Ascending aorta (tissue), 2 donors: ENCODE data around the gene DSC2. TPM values are rescaled to one million over a fixed set of nuclear protein-coding genes. Genes with fewer than 3 reads are reported as not detected.

Experiments
- DNase-seq, 2 donors: peaks; one replicate each; pipeline ENCODE4 v3.0.0-alpha.2; 2019; ENCODE audit warnings: low spot score in 2 of 2
- H3K27ac ChIP-seq, 2 donors: fragments of 200-600 bp; sonication (generic); one replicate each; pipeline ENCODE4 v1.5.1; 2016 to 2017; ENCODE audit warnings: mild to moderate bottlenecking in 1 of 2
- H3K27me3 ChIP-seq: fragments of 200-600 bp; sonication (generic); one replicate; pipeline ENCODE4 v1.5.1; 2017
- H3K36me3 ChIP-seq, 2 donors: fragments of 200-600 bp; sonication (generic); one replicate each; pipeline ENCODE4 v1.5.1; 2016
- H3K4me1 ChIP-seq, 2 donors: fragments of 200-600 bp; sonication (generic); one replicate each; pipeline ENCODE4 v1.5.1; 2016 to 2017; ENCODE audit warnings: mild to moderate bottlenecking in 1 of 2
- H3K4me3 ChIP-seq, 2 donors: fragments of 200-600 bp; sonication (generic); one replicate each; pipeline ENCODE4 v1.5.1; 2016 to 2017; ENCODE audit warnings: mild to moderate bottlenecking in 1 of 2
- H3K9me3 ChIP-seq, 2 donors: fragments of 200-600 bp; sonication (generic); one replicate each; pipeline ENCODE4 v1.5.1; 2016
- intact Hi-C: fragments of 100-400 bp; cut with DNase I; formaldehyde crosslinking; loops from one replicate; pipeline ENCODE4 v1.15.1; 2023
- total RNA-seq: library from RNA; depleted of rRNA; stranded (reverse); fragments of >200 nt; gene quantifications from one replicate; pipeline ENCODE4 v1.1.0, GENCODE V29; 2016
- TF ChIP-seq, protein P1 (sequence below), 3 experiments: fragments of 200-600 bp in 2 of 3; fragments of 450-650 bp in 1 of 3; sonication (generic) in 2 of 3; IDR thresholded peaks; one replicate each; pipeline ENCODE4 v1.5.1; 2016 to 2019; ENCODE audit warnings: antibody characterized with exemption in 3 of 3, mild to moderate bottlenecking in 1 of 3, moderate library complexity in 1 of 3

DSC2 gene
- total RNA-seq, 1 donor from 2014 or later, result 4.4 TPM

DNA sequence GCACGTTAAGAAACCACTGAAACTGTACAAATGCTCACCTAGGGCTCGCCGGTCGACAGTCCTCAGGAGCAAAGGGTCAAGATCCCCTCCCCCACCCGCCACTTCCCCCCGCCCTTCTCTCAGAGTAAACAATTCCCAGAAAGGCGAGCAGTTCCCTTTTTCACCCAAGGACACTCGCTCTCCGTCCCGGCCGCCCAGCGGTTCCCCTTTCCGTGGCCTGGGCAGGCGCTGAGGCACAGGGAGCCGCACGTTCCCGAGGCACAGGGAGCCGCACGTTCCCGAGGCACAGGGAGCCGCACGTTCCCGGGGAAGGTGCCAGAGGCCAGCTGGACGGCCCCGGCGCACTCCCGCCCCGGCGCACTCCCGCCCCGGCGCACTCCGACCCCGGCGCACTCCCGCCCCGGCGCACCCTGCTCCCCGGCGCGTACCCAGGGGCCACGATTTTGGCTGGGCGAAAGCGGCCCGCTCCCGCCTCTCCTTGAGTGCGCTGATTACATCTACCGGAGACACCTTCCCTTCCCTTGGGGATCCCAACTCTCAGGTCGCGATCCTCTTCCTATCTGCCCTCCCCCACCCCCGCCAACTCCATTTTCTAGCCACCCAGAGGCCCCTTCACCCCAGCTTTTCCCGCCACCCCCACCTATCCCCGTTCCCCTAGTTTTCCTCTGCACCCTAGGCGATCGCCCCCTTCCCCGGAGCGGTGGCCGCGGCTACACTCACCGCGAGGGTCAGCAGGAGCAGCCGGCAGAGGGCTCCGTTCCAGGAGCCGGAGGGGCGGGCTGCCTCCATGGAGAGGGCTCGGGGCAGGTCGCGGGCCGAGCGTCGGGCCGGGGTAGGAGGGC, 817 bp downstream of the DSC2 start:
- DNase-seq, result peak; percentile 22 to 75
- peak overlapping the region; percentile 34 to 47 for H3K27ac ChIP-seq
- intact Hi-C loops, result no loop called here

DNA sequence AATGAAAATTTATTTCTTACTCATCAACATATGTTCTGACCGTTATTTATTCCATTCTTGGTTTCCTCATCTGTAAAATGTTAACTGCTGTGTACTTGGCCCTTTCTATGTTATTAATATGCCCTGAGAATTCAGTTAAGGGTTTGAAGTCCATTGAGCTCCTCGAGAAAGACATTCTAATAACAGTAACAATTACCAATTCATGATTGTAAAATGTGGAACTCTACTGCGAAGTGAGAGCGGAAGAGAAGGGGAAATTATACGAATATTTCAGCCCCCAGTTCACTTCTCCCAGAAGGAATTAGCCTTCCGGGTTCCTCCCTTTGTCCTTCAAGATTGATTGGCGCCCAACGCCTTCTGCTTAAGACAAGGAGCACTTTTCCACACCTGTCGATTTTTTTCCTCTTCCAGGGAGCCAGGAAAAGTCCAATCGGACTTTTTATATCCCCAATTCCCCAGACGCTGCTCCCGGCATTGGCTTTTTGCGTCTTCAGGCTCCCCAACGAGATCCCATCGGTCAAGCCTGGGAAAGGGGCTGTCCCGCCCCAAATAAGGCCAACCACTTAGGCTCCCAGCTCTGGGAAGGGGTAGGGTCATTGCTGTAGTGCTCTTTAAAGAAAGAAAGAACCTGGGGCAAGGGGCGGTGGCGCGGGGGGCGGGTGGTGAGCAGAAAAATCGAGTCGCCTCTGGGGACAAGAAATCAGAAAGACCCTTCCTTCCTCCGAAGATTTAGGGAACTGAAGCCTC, 1.6 kb downstream of the DSC2 start:
- Histone ChIP-seq H3K4me1 (no peaks in the 10 kb centered on the region), H3K27ac (peak overlapping the region; percentile 28 to 34), H3K9me3 (no peaks in the 10 kb centered on the region), H3K4me3 (peak overlapping the region; percentile 50 to 67), H3K27me3 (no peaks in the 10 kb centered on the region), H3K36me3 (no peaks in the 10 kb centered on the region)
- no peak for DNase-seq
- TF ChIP-seq, protein P1, sequence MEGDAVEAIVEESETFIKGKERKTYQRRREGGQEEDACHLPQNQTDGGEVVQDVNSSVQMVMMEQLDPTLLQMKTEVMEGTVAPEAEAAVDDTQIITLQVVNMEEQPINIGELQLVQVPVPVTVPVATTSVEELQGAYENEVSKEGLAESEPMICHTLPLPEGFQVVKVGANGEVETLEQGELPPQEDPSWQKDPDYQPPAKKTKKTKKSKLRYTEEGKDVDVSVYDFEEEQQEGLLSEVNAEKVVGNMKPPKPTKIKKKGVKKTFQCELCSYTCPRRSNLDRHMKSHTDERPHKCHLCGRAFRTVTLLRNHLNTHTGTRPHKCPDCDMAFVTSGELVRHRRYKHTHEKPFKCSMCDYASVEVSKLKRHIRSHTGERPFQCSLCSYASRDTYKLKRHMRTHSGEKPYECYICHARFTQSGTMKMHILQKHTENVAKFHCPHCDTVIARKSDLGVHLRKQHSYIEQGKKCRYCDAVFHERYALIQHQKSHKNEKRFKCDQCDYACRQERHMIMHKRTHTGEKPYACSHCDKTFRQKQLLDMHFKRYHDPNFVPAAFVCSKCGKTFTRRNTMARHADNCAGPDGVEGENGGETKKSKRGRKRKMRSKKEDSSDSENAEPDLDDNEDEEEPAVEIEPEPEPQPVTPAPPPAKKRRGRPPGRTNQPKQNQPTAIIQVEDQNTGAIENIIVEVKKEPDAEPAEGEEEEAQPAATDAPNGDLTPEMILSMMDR (IDR thresholded peaks at IDR 0.05), result no peak
- intact Hi-C loops, result no loop called here

More for the DNA sequence above, 817 bp downstream of the DSC2 start:
- H3K4me3 ChIP-seq, result peak overlapping the region; percentile 50 to 67
- no peaks in the 10 kb centered on the region for H3K36me3 ChIP-seq
- no peaks in the 10 kb centered on the region for H3K27me3 ChIP-seq
- TF ChIP-seq, protein P1 (IDR thresholded peaks at IDR 0.05), result no peak
- H3K4me1 ChIP-seq, result no peaks in the 10 kb centered on the region
- H3K9me3 ChIP-seq, result no peaks in the 10 kb centered on the region

DNA sequence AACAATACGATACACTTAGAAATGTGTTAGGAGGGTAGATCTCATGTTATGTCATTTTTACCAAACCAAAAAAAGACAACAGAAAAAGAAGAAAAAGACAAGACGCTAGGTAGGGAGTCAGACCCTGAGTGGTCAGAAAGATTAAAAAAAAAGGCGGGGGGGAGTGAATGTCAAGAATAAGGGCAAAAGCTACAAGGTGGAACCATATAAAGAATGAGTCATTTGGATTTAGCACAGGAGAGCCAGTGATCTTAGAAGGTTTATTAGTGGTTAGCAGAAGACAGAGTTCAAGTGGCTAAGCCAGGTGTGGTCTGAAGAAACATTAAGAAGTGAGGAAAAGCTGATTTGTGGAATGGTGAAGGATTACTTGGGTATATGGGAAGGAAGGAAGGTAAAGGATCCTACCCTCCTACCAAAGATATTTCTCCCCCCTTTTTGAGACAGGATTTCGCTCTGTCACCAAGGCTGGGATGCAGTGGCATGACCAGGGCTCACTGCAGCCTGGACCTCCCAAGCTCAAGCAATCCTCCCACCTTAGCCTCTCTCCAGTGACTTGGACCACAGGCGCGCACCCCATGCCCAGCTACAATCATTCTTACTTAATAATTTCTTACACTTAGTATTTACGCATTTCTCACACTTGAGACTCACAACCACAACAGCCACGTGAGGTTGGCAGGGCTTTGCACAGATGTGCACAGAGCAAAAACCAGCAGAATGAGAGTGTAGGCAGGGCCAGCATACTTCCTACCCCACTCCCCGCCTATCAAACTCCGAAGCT, 2.6 kb downstream of the DSC2 start:
- TF ChIP-seq, protein P1 (IDR thresholded peaks at IDR 0.05), result no peak
- Histone ChIP-seq H3K4me3 (no peak overlapping the region), H3K27ac (no peak overlapping the region)

DNA sequence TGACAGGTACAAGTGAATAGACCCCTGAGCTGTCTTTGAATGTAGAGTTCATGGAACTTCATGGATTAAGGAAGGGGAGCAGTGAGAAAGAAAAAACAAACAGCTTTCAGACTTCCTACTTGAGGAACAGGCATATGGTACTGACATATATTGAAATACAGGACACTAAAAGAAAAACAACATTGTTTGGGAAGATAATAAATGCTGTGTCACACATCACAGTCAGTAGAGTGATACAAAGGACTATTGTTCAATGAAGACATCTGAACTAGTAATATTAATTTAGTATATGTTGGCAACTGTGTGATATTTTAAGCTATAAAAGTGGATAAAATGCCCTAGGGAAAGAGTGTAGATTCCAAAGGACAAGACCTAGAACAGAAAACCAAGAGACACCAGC, 3.3 kb downstream of the DSC2 start:
- Histone ChIP-seq H3K4me3 (no peak overlapping the region), H3K9me3 (no peaks in the 10 kb centered on the region), H3K4me1 (no peaks in the 10 kb centered on the region), H3K27ac (no peak overlapping the region), H3K36me3 (no peaks in the 10 kb centered on the region), H3K27me3 (no peaks in the 10 kb centered on the region)
- intact Hi-C loops, result no loop called here
- no peak for DNase-seq
- TF ChIP-seq, protein P1 (IDR thresholded peaks at IDR 0.05), result no peak

More for the DNA sequence above, 2.6 kb downstream of the DSC2 start:
- DNase-seq, result no peak
- intact Hi-C loops, result no loop called here
- Histone ChIP-seq H3K36me3 (no peaks in the 10 kb centered on the region), H3K27me3 (no peaks in the 10 kb centered on the region), H3K4me1 (no peaks in the 10 kb centered on the region), H3K9me3 (no peaks in the 10 kb centered on the region)

DNA sequence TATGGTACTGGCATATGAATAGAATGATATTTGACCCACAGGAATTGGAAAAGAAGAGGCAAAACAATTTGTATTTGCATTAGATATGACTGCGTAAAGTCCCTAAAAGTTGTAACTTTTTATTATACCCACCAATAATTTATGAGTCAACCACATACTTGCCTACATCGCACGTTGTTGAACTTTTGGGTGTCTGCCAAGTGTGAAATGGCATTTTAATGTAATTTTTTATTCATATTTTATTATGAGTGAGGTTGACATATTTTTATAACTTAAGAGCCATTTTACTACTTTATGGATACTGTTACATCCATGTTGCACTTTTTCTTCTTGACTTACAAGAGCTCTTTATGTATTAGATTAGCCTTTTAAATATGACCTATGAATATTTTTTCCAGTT, 4.6 kb downstream of the DSC2 start:
- Histone ChIP-seq H3K36me3 (no peaks in the 10 kb centered on the region), H3K27me3 (no peaks in the 10 kb centered on the region), H3K4me3 (no peak overlapping the region), H3K9me3 (no peaks in the 10 kb centered on the region), H3K4me1 (no peaks in the 10 kb centered on the region), H3K27ac (no peak overlapping the region)
- intact Hi-C loops, result no loop called here
- TF ChIP-seq, protein P1 (IDR thresholded peaks at IDR 0.05), result no peak
- no peak for DNase-seq
